Glutamatergic neuron (in vitro differentiated cells): ENCODE results near the gene TMEM269. TPM values are rescaled to one million over a fixed set of nuclear protein-coding genes. Genes with fewer than 3 reads are reported as not detected.
A peak's percentile ranks its signal among the peaks of the same experiment; 100 is the strongest.

Experiments
- DNase-seq: peaks from one replicate; pipeline ENCODE4 v3.0.0; 2022
- H3K27ac Mint-ChIP-seq: one replicate; pipeline ENCODE4 v1.8.0; 2020; ENCODE audit warnings: mild to moderate bottlenecking, mixed read lengths, inconsistent platforms; ENCODE audit not compliant: unreplicated experiment
- H3K27me3 Mint-ChIP-seq: one replicate; pipeline ENCODE4 v1.8.0; 2020; ENCODE audit warnings: mild to moderate bottlenecking, moderate library complexity, mixed read lengths, inconsistent platforms; ENCODE audit not compliant: unreplicated experiment
- H3K36me3 Mint-ChIP-seq: one replicate; pipeline ENCODE4 v1.8.0; 2020; ENCODE audit warnings: mild to moderate bottlenecking, mixed read lengths, inconsistent platforms; ENCODE audit not compliant: unreplicated experiment
- H3K4me1 Mint-ChIP-seq: one replicate; pipeline ENCODE4 v1.8.0; 2020; ENCODE audit warnings: mild to moderate bottlenecking, low read depth, mixed read lengths, inconsistent platforms; ENCODE audit not compliant: unreplicated experiment
- H3K4me3 Mint-ChIP-seq: one replicate; pipeline ENCODE4 v1.8.0; 2020; ENCODE audit warnings: mild to moderate bottlenecking, mixed read lengths, inconsistent platforms; ENCODE audit not compliant: unreplicated experiment
- H3K9me3 Mint-ChIP-seq: one replicate; pipeline ENCODE4 v1.8.0; 2020; ENCODE audit warnings: mild to moderate bottlenecking, moderate library complexity, mixed read lengths, inconsistent platforms; ENCODE audit not compliant: unreplicated experiment
- CTCF ChIP-seq: fragments of 200-600 bp; sonication (generic); IDR thresholded peaks from one replicate; pipeline ENCODE4 v1.5.0; 2021; ENCODE audit not compliant: partially characterized antibody, unreplicated experiment
- total RNA-seq: library from RNA; stranded (reverse); fragmentation: NEBNext Ultra II Directional; extraction: Animal tissue kit (Norgen Biotek cat#: 25700); gene quantifications from one replicate; pipeline ENCODE4 v1.2.1, GENCODE V29; 2021; ENCODE audit not compliant: unreplicated experiment

TMEM269 gene
- total RNA-seq, 1 donor from 2014 or later, result 0.32 TPM

DNA sequence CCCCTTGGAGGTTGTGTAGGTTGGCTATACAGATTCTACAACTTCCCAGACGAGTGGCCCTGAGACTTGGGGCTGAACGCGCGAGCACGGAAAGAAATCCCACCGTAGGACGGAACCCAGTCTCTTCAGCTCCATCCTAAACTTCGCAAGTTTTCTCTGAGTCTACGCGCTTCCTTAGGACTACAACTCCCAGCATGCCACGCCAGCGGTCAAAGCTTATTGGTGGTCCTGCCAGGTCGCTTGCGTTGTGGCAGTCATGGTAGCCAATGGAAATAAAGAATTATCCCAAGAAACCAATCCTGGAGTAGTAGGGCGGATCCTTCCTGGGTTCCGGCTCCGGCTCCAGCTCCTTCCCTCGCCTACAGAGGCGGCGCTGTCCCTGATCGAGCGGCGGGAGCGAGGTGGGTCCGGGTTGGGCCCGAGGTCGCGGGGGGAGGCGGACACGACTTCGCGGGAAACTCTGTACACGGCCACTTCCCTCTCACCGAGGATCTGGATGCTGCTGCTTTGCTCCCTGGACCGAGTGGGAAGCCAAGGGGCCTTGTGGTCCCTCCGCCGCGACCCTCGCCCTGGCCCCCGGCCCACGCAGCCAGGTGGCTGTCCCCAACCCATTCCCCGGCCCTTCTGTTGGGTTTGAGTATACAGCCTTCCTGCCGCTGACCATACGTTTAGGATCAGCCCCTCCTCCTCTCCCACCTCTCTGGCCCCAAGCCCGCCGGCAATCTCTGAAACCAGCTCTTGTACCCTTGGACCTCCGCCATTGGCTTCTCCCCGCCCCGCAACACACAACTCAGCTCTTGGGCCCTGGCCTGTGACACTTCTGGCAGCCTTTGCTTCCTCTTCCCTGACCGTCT is 61.7 kb downstream of the TMEM269 start, which contains the start of gene ZNF691:
Gene ZNF691, plus strand, starts transcription at position 357 of the 854 bp plus-strand sequence. CDS start 3,046 bp downstream, outside the sequence.
- Mint-ChIP-seq H3K9me3 (peaks cover 3% of the 10 kb centered on the region), H3K4me3 (peak within 1 kb of the TSS; percentile 100), H3K27me3 (peaks cover 2% of the 10 kb centered on the region), H3K27ac (peak within 1 kb of the TSS; percentile 87), H3K4me1 (peaks cover 5% of the 10 kb centered on the region), H3K36me3 (peaks cover 10% of the 10 kb centered on the region)
- peak; percentile 86 for DNase-seq
- no peak for TF ChIP-seq CTCF

GRCh38 chr1:42847111-42847595 is 62.4 kb downstream of the TMEM269 start:
- peaks cover 12% of the 10 kb centered on the region for H3K36me3 Mint-ChIP-seq
- peak overlapping the region; percentile 100 for H3K4me3 Mint-ChIP-seq
- DNase-seq, result no peak
- no peak for TF ChIP-seq CTCF
- peak overlapping the region; percentile 87 for H3K27ac Mint-ChIP-seq
- peaks cover 3% of the 10 kb centered on the region for H3K9me3 Mint-ChIP-seq
- peaks cover 2% of the 10 kb centered on the region for H3K27me3 Mint-ChIP-seq
- H3K4me1 Mint-ChIP-seq, result peaks cover 5% of the 10 kb centered on the region

- TF ChIP-seq CTCF, result no peak
- Mint-ChIP-seq H3K27ac (no peak overlapping the region), H3K4me3 (peak overlapping the region; percentile 100), H3K36me3 (peaks cover 18% of the 10 kb centered on the region), H3K4me1 (peaks cover 5% of the 10 kb centered on the region), H3K9me3 (peaks cover 3% of the 10 kb centered on the region), H3K27me3 (peaks cover 2% of the 10 kb centered on the region)
- no peak for DNase-seq
These were observed 63.1 kb downstream of the TMEM269 start for GRCh38 chr1:42847721-42848460.

- TF ChIP-seq CTCF, result no peak
These were observed 64.2 kb downstream of the TMEM269 start for GRCh38 chr1:42848823-42849537.

More at GRCh38 chr1:42848823-42849537, 64.2 kb downstream of the TMEM269 start:
- Mint-ChIP-seq H3K36me3 (peaks cover 18% of the 10 kb centered on the region), H3K4me1 (peaks cover 5% of the 10 kb centered on the region), H3K9me3 (peaks cover 3% of the 10 kb centered on the region), H3K27me3 (peaks cover 2% of the 10 kb centered on the region), H3K27ac (no peak overlapping the region), H3K4me3 (no peak overlapping the region)
- no peak for DNase-seq
